HG03108 (cell line): ENCODE data around the gene MRGPRD.

Experiments
- ATAC-seq: cut with Tn5 transposase; IDR thresholded peaks from one replicate; pipeline ENCODE4 v1.9.1; 2021; ENCODE audit warnings: moderate library complexity; ENCODE audit not compliant: unreplicated experiment

The MRGPRD gene

DNA sequence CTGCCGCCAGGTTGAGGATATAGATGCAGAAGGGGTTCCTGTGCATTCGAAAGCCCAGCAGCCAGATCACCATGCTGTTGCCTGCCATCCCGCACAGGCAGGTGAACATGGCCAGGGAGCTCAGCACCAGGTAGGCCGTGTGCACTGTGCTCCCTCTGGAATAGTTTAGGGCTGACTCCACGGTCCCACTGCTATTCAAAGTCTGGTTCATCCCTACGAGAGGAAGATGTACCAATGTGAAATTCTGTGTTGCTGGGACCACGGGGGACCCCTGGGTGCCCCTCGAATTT, at the start of gene MRGPRD:
MRGPRD (minus strand) TSS at position 211 of the 290 bp plus-strand sequence; CDS start at position 211, 0 bp downstream.
- ATAC-seq: no peak

- no peak for ATAC-seq
These were observed 49.5 kb upstream of the MRGPRD start for GRCh38 chr11:69030301-69030700.

DNA sequence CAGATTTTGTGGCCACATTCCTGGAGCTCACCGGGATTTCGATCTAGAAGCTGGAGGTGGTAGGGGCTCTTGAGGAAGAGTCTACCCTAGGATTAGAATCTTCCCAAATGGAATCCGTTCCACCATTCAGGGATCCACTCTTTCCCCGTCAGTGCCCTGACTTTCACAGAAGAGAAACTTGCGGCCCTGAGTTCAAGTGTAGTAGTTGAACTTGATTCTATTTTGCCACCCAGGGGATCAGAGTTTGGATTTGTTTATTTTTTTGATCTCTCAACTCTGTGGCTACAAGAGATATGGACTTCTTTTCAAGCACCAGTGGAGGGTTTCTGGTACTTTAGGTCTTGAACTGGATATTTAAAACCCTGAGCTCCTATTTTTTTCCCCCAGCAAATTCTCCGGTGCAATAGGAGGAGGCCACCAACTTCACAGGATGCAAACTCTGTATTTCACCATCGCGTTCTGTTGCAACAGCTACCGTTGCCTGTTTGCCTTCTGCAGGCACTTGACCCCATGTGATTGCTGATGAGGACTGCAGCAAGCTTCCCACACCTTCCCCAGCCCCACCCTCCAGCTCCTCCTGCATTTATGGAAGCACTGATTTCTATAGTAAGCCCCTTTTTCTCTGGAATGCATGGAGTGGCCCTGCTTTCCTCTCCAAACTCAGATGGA, 47.1 kb upstream of the MRGPRD start:
- ATAC-seq: no peak

DNA sequence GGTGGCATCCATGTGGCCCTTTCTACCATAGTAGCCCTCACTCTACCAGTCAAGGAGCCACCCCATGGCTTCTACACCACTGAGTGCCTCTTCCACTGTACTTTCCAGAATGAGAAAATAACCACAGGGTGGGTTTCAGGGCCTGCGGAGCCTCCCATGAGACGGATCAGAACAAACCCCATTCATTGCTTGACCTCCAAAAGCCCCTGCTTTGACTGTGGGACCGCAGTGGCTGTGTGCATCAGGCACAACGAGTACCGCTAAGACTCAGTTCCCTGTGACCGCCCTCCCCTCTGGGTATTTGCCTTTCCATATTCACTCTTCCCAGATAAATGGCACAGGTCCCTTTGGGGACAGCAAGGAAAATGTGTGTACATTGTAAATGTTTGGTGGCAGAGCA, 43.7 kb upstream of the MRGPRD start:
- ATAC-seq: no peak

DNA sequence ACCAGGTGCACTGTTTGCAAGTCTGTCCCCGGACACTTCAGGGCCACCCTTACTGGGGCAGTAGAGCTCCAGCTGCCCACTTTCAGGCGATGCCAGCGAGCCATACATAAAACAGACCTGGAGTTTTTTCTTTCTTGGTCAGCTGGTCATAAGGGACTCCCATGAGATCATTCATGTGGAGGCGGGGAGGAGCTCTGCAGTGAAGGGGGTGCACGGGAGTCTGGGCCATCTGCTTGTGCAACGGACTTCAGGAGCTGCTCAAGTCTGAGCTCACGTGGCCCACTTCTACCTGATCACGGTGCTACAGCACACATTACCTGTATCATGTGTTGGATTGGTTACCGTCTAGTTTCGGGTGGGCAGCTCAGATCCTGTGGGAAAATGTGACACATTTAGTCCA, 41.5 kb upstream of the MRGPRD start:
- no peak for ATAC-seq

DNA sequence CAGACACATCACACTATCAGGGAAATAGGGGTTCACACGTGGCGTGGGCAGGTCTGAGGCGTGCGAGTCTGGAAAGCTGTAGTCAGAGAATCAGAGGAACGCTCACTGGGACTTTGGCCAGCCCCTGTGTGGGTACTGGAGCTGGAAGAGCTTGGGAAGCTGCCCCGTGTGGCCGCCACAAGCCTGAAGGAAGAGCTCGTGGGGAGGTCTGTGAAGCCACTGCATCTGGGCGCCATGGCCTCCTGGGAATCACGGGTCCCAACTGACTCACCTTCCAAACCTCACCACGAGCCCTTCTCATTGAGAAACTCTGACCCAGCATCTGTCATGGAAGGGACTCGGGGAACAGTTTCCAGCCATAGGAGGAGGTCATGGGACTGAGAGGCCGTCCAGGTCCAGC, 38.1 kb upstream of the MRGPRD start:
- ATAC-seq: no peak

- ATAC-seq: no peak
These were observed 37.2 kb upstream of the MRGPRD start for GRCh38 chr11:69017951-69018350.

- ATAC-seq: no peak
These were observed 34.2 kb upstream of the MRGPRD start for GRCh38 chr11:69014898-69015549.

DNA sequence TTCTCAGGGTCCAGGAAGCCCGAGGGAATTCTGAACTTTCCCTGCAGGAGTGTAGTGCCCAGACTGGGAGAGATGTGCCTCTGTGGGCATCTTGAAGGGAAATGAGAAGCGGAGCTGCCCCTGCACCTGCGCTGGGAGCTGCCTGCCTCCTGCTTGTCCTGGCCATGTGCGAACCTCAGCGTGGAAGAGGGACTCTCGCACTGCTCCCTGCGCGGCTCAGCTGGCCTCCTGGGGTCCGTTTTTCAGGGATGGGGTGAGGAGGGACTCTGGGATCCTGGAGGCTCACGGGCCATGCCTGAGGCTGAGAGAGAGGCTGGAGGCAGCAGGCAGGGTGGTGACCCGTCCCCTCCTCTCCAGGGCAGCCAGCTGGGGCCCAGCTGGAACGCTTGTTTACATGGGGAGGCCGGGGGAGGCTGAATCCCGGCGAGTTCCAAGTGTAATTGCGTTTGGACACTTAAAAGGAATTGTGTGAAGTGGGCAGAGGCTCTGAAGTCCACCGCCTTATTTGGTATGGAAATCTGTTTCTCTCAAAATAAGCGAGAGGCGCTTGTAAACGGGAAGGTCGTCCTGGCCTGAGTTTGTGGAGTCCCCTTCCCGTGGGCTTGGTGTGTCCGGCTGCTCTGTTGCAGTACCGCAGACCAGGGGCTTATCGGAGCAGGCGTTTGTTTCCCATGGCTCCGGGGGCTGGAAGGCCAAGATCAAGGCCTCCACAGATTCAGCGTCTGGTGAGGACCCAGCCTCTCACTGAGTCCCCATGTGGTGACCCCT, 33.5 kb upstream of the MRGPRD start:
- no peak for ATAC-seq

DNA sequence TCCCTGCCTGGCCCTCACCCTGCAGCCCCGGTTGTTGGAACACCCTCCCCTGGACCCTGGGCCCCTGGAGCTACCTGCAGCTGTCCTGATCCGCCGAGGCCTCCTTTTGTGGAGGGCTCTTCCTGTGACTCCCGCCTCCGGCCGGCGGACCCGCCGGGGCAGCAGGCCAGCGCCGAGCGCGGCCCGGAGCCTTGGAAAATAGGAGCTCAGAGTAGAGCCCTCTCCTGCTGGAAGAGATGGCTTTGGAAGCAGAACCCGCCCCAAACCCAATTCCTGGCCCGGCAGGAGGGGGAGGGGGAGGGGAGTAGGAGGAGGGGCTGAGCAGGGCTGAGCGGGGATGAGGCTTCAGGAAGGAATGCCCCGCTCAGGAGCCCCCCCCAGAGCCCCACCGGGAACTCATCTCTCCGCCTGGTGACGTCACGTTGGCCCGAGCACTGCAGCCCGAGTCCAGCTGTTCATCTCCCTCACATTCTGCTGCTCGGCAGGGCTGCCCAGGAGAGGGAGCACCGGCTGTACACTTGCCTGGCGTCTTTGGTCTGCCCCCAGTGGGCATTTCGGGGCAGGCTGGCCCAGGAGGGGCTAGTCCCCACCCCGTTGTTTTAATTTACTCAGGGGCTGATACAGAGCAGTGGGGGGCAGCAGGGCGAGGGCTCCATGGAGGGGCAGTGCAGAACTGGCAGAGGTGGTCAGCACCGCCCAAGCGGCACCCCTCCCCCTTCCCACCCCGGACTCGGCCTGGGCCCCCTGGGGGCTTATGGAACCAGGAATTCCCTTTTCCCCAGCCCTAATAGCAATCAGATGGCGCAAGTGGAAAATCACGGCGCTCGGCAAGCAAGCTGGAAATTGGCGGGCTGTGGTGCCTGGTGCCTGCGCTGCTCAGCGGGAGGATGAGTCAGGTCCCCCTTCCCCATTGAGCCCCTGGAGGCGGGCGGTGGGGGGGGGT, 32.5 kb upstream of the MRGPRD start, which contains the start of gene MRGPRF:
MRGPRF (minus strand) TSS at position 238 of the 943 bp plus-strand sequence. CDS start 3,345 bp downstream, outside the sequence.
- no peak for ATAC-seq

DNA sequence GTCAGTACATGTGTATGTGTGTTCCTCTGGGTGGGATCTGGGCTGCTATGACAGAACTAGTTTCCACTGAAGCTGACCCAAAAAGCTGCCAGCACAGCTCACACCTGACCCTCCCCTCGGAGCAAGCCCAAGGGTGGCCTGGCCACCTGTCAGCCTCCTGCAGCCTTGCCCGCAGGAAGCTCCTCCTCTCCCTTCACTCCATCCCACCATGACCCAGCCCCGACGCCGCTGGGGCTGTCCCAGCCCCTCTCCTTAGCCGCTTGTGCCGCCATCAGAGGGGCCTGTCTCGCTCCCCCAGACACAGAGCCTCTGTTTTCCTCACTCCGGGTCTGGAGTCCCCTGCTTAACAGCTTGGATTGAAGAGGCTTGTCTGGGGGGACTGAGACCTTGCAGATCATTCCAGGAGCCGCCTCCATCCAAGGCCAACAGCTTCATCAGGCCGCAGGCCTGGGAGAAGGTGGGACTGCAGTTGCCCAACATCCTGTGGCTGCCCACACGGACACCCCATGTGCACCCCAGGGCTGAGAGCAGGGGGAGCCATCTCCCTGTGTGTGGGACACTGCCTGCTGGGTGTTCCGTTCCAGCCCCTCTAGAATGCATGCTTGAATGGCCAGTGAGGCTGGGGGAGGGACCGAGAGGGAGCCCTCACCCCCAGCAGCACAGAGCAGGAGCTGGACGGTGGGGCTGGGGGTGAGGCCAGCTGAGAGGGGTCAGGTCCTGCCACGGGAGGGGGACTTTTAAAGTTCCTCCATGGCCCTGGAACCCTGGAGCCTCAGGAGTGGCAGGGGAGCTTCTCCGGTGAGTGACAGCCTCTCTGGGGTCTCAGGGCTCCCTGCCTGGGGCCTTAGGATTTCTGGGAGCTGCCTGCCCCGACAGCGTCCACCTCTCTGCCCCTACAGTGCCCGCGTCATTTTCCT, 31.6 kb upstream of the MRGPRD start:
- ATAC-seq: no peak

- no peak for ATAC-seq
These were observed 30.9 kb upstream of the MRGPRD start for GRCh38 chr11:69011624-69012091.

- ATAC-seq: no peak
These were observed 30.3 kb upstream of the MRGPRD start for GRCh38 chr11:69010964-69011623.

DNA sequence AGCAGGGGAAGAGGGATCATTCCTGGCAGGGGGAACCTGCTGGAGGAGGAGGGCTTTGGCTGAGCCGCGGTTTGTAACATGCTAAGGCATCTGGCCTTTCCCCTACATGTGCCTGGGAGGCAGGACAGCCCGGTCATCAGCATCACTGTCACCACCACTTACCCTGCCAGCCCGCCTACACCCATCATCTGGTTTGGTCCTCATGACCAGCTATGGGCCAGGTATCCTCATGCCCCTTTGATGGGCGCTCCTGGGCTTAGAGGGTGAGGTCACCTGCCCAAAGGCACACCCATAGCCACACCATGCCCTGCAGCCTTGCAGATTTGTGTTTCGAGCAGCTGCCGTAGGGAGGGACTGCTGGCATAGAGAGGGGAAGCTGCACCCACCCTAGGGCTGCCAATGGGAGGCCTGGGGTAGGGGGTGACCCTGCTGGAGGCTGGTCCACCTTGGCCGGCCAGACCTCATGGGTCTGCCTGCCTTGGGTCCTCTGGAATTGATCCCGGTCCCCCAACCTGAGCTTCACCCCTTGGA, 29.6 kb upstream of the MRGPRD start:
- ATAC-seq: no peak

- ATAC-seq: no peak
These were observed 28.8 kb upstream of the MRGPRD start for GRCh38 chr11:69009441-69010211.

- ATAC-seq: no peak
These were observed 28.1 kb upstream of the MRGPRD start for GRCh38 chr11:69008737-69009440.

DNA sequence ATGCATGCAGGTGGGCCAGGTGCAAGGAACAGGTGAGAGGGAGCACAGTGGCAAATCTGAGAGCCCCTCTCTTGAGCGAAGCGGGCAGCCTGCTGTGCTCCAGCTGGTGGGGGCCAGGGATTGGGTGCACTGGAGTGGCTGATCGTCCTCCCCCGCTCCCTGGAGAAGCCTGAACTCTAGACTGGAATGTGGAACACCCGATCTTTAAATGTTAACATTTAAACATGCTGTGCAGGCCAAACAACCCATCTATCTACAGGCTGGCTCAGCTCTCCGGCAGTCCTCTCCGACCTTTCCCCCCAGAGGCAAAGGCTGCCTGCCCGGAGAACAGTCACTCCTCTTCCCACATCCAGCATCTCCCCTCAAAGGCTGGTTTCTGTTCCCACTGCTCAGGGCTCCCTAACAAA, 27.2 kb upstream of the MRGPRD start:
- ATAC-seq: no peak

DNA sequence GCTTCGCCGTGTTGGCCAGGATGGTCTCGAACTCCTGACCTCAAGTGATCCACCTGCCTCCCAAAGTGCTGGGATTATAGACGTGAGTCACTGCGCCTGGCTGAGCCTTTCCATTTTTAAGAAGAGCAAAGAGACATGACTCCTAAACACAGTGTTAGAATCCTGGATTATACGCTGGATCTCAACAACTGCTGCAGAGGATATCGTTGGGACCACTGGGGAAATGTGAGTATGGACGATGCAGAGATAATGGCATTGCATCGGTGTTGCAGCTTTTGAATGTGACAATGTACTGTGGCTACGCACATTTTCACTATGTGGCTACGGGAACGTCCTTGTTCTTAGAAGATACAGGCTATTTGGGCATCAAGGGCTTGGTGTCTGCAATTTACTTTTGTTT, 26.0 kb upstream of the MRGPRD start:
- no peak for ATAC-seq
